Measurements from ENCODE around the gene RGS17. TPM values are rescaled to one million over a fixed set of nuclear protein-coding genes. Genes with fewer than 3 reads are reported as not detected.

Gene RGS17, protein sequence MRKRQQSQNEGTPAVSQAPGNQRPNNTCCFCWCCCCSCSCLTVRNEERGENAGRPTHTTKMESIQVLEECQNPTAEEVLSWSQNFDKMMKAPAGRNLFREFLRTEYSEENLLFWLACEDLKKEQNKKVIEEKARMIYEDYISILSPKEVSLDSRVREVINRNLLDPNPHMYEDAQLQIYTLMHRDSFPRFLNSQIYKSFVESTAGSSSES
- total RNA-seq, result 4.6 and 12.7 TPM in 2 replicates

DNA sequence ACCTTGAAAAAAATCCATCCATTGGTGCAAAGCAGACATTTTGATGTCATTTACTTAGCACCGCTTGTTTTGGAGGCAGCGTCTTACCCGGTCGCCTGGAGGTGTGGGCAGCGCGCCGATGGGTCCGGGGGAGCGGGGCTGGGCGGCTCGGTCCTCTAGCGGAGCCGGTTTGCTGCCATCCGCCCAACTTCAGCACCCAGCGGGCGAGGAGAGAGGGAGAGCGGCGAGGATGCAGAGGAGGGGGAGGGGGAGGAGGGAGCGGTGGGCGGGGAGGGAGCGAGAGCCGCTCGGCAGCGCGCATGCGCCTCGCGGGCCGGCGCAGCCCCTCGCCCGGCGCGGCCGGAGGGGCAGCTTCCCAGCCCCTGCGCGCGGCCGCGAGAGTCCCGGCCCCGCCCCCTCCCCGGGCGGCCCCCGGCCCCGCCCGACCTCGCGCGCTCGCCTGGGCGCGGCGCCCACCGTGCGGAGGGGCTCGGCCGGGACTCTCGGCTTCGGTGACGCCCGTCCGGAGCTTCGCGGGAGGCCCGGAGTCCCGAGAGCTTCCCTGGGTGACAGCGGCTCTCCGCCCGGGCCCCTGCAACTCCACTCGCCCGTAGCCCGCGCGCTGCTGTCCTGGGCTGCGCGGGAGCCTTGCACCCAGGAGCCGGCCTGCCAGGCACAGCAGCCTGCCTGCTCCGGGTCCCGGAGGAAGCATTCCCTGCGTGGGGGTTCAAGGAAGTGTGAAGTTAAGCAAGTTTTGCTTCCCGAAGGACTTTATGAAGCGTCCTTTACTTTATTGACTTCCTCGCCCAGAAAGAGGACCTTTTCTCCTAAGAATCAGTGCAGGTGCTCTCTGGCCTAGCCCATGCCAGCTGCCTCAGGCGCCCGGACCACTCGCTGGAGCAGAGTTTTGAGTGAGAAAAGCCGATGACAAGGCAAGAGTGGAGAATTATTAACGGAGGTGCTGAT is at the start of gene RGS17:
RGS17 (minus strand) TSS at position 246 of the 945 bp plus-strand sequence. CDS start 87,264 bp downstream, outside the sequence.

DNA sequence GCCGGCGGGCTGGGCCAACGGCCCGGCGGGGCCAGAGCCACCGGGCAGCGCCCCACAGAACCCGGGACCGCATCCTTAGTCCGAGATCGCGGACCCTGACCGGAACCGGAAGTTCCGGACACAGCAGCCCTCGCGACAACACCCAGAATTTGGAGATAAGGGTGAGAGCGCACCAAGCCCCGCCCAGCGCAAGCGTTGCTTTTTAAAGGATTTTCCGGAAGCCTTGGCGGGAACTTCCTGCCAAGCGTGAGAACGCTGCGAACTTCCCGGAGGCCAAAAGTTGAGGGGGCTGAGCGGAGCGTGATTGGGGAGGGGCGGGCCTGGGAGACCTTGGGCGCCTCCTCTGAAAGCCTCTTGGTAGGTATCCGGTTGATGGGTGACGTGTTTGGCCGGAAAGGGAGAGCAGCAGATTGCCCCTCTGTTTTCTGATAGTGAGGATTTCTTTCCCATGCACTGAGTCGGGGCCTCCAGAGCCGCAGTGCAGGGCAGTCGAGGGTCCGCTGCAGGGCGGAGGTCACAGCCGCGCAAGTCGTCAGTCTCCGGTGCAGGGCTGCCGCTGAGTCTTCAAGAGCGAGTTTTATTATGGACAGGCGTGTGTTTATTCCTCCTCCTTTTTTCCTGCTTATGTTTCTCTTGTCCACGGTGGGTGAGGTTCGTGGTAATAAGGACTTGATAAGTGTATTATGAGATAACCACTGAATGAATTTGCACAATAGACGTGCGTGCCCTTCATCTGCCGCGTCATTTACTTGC is 128.3 kb downstream of the RGS17 start, which contains the start of gene MTRF1L:
MTRF1L (minus strand) TSS at position 97 of the 753 bp plus-strand sequence; CDS start at position 73, 24 bp downstream.

DNA sequence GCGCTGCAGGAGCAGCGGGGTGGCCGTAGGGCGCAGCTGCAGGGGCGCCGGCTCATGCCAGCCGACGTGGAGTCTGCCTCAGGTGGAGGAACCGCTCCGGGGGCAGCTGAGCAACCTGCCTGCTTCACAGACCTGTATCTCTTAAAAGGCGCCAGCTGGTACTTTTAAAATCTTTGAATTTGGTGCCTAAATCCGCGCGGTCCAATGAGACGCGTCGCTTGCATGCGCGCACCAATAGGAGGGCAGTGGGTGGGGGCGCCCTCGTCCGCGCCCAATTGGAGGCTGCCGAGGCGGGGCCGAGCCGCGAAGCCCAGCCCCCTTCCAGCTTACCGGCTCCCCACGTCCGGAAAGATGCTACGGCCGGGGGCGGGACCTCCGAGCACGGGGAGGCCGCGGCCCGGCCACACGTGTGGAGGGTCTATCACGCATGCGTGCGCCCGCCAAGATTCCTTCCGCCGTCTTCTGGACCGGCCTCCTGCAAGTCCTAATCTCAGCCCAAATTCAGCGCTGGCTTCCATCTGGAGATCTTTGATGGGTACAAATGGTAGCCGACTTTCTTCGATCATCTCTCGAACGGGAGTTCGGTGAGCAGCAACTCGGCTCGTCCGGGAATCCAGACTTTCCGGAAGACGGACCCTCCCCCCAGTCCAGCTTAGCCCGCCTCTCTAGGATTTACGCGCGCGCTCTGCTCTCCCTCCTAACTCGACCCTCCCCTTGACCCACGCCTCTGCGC is 148.0 kb downstream of the RGS17 start, which contains the start of gene FBXO5:
FBXO5 (minus strand) TSS at position 138 of the 733 bp plus-strand sequence; CDS start at position 56, 82 bp downstream.

Small RNA genes lying within 50 kb of the gene (small RNA-seq; reads per million reads assigned to genes)
- gene AL080276.1 (ENCODE audit: low replicate concordance) (not detected), gene RNA5SP224 (ENCODE audit: low replicate concordance) (not detected)

Other genes with a start within 250 kb of the RGS17 start
- 5.7 and 38.9 TPM in 2 replicates for gene FBXO5, start 148.2 kb downstream of the RGS17 start, total RNA-seq
- 17.5 and 26.6 TPM in 2 replicates for gene MTRF1L, start 128.6 kb downstream of the RGS17 start, total RNA-seq